Left lung (tissue), 10 donors: ENCODE measurements around the gene ADSS2. TPM values are rescaled to one million over a fixed set of nuclear protein-coding genes. Genes with fewer than 3 reads are reported as not detected.
"Not testable (repeated sequence)": the region's sequence is repeated elsewhere in the genome, so short reads cannot be mapped to it uniquely, and the experiment has no call there.

Source experiments
- ATAC-seq: fragments of 200-7000 bp; cut with Tn5 transposase; one replicate; pipeline ENCODE4 v1.9.1; 2020; ENCODE audit warnings: moderate library complexity
- DNase-seq, 4 donors: peaks; one replicate each; pipeline ENCODE4 v3.0.0-alpha.2; 2013 to 2020
- H3K27ac ChIP-seq, 2 donors: fragments of 200-600 bp; sonication (generic) in 1 of 2; one replicate each; pipeline versions ENCODE4 v1.5.0 to v1.8.0; 2020 to 2021
- H3K27me3 ChIP-seq, 2 donors: fragments of 200-600 bp; sonication (generic) in 1 of 2; one replicate each; pipeline versions ENCODE4 v1.5.0 to v1.8.0; 2020 to 2021
- H3K36me3 ChIP-seq, 2 donors: fragments of 200-600 bp; sonication (generic) in 1 of 2; one replicate each; pipeline versions ENCODE4 v1.5.0 to v1.8.0; 2020 to 2021
- H3K4me1 ChIP-seq, 2 donors: fragments of 200-600 bp; one replicate each; pipeline ENCODE4 v1.8.0; 2021
- H3K4me3 ChIP-seq, 2 donors: fragments of 200-600 bp; sonication (generic) in 1 of 2; one replicate each; pipeline versions ENCODE4 v1.5.0 to v1.8.0; 2020 to 2021; ENCODE audit warnings: mild to moderate bottlenecking in 1 of 2
- H3K9me3 ChIP-seq, 2 donors: fragments of 200-600 bp; sonication (generic) in 1 of 2; one replicate each; pipeline versions ENCODE4 v1.5.0 to v1.8.0; 2020 to 2021
- CTCF ChIP-seq, 2 donors: fragments of 200-600 bp; sonication (generic) in 1 of 2; IDR thresholded peaks; one replicate each; pipeline versions ENCODE4 v1.5.0 to v1.8.0; 2021; ENCODE audit warnings: antibody characterized with exemption in 2 of 2
- intact Hi-C, 2 donors: fragments of 100-400 bp; cut with DNase I; formaldehyde crosslinking; loops; one replicate each; pipeline versions ENCODE4 v1.11.2 to v1.14.2; 2022
- polyA plus RNA-seq, 6 donors: library from polyadenylated mRNA; unstranded; fragments of 120-200 nt; gene quantifications; one replicate each; pipeline ENCODE4 v1.2.1, GENCODE V29; 2013; ENCODE audit not compliant: insufficient read length in 6 of 6
- total RNA-seq, 2 donors: library from RNA; stranded (reverse); fragmentation: NEBNext Ultra II Directional; extraction: Animal tissue kit (Norgen Biotek cat#: 25700); gene quantifications; one replicate each; pipeline ENCODE4 v1.2.1, GENCODE V29; 2021
- donor health status: DM: no; HTN: yes; CAD: no.
- donor health status: DM: no; HTN: no; CAD: no.

Gene ADSS2
- total and polyA plus RNA-seq, 8 donors, result 37.2 to 57.5 (median 52.1) TPM

- ATAC-seq (no peak), DNase-seq (no peak)
- Histone ChIP-seq H3K27ac (no peak overlapping the region), H3K9me3 (peaks cover 0 to 6% of the 10 kb centered on the region in 2 donors), H3K4me3 (no peak overlapping the region), H3K36me3 (no peaks in the 10 kb centered on the region), H3K27me3 (no peaks in the 10 kb centered on the region), H3K4me1 (no peaks in the 10 kb centered on the region)
- no peak for TF ChIP-seq CTCF (IDR thresholded peaks at IDR 0.05)
- intact Hi-C loops, result no loop called here
These were observed 83.4 kb downstream of the ADSS2 start for GRCh38 chr1:244368279-244368678.

GRCh38 chr1:244367399-244368114 is 84.2 kb downstream of the ADSS2 start:
- Histone ChIP-seq H3K27me3 (no peaks in the 10 kb centered on the region), H3K4me1 (no peaks in the 10 kb centered on the region), H3K9me3 (peaks cover 0 to 6% of the 10 kb centered on the region in 2 donors), H3K36me3 (no peaks in the 10 kb centered on the region), H3K27ac (no peak overlapping the region), H3K4me3 (no peak overlapping the region)
- no peak for DNase-seq
- no peak for TF ChIP-seq CTCF (IDR thresholded peaks at IDR 0.05)
- ATAC-seq, result no peak
- intact Hi-C loops, result no loop called here

- no peak overlapping the region for H3K27ac ChIP-seq
- H3K4me1 ChIP-seq, result peaks cover 0 to 3% of the 10 kb centered on the region in 2 donors
- intact Hi-C loops, result no loop called here
- no peaks in the 10 kb centered on the region for H3K27me3 ChIP-seq
- ATAC-seq, result no peak
- no peak for DNase-seq
- no peaks in the 10 kb centered on the region for H3K36me3 ChIP-seq
- H3K4me3 ChIP-seq, result no peak overlapping the region
- no peak for TF ChIP-seq CTCF (IDR thresholded peaks at IDR 0.05)
- peaks cover 0 to 6% of the 10 kb centered on the region in 2 donors for H3K9me3 ChIP-seq
These were observed 85.9 kb downstream of the ADSS2 start for GRCh38 chr1:244365809-244366208.

GRCh38 chr1:244365262-244365661 is 86.4 kb downstream of the ADSS2 start:
- H3K27me3 ChIP-seq, H3K4me1 ChIP-seq, H3K4me3 ChIP-seq, DNase-seq, H3K36me3 ChIP-seq, intact Hi-C loops, H3K9me3 ChIP-seq, H3K27ac ChIP-seq, ATAC-seq: not testable (repeated sequence)

- Histone ChIP-seq H3K27ac (peak overlapping the region; percentile 23 to 65), H3K4me1 (peaks cover 0 to 3% of the 10 kb centered on the region in 2 donors), H3K9me3 (peaks cover 0 to 6% of the 10 kb centered on the region in 2 donors), H3K36me3 (no peaks in the 10 kb centered on the region), H3K27me3 (no peaks in the 10 kb centered on the region), H3K4me3 (no peak overlapping the region)
- intact Hi-C loops, result no loop called here
- DNase-seq (no peak), ATAC-seq (peak; percentile 11)
- TF ChIP-seq CTCF (IDR thresholded peaks at IDR 0.05), result no peak
These were observed 89.2 kb downstream of the ADSS2 start for GRCh38 chr1:244362476-244362875.
